IPS DF 4.7 (cell line): ENCODE data around the gene DDX19B.
A peak's percentile ranks its signal among the peaks of the same experiment; 100 is the strongest.
"Not testable (repeated sequence)": the region's sequence is repeated elsewhere in the genome, so short reads cannot be mapped to it uniquely, and the experiment has no call there.

Experiments used
- DNase-seq: peaks from one replicate; pipeline ENCODE4 v3.0.0-alpha.2; 2013; ENCODE audit warnings: low spot score; ENCODE audit errors: extremely low read depth

Gene DDX19B

GRCh38 chr16:70287304-70287971, 11.5 kb upstream of the DDX19B start:
- not testable (repeated sequence) for DNase-seq

- DNase-seq, result peak; percentile 98
These were observed 9.5 kb upstream of the DDX19B start, which contains the start of gene AARS1 for GRCh38 chr16:70289229-70290094. Gene AARS1, minus strand, starts transcription at chr16:70289506. Its CDS starts 6,743 bp downstream, at chr16:70282763.

DNA sequence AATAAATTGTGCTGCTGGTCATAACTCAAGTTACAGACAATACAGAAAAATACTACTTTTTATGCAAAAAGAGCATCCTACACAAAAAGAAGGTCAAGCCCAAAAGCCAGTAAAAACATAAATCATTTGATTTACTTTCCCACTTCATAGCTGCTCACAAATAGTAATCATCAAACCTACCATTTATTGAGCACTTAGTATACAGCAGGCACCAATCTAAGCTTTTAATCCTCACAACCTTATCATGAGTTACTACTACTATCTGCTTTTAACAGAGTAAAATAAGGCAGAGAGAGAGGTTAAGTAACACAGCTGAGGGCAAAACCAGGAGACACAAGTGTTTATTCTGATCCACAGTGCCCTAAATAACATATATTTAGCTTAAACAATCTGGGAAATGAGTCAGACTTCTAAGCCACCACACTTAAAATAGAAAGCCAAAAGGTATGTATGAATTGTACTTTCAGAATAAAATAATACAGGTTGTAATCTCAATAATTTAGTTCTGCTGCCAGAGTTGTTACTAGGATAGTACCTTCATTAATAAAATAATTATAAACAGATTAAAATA, 8.0 kb upstream of the DDX19B start:
- no peak for DNase-seq

DNA sequence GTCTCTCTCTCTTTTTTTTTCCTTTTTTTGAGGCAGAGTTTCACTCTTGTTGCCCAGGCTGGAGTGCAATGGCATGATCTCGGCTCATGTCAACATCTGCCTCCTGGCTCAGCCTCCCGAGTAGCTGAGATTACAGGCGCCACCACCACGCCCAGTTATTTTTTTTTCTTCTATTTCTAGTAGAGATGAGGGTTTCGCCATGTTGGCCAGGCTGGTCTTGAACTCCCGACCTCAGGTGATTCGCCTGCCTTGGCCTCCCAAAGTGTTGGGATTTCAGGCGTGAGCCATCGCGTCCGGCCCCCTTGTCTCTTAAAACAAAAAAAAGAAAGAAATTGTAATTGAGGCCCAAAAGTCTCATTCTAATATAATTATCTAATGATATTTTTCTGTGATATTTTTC, 6.8 kb upstream of the DDX19B start:
- DNase-seq, result not testable (repeated sequence)

DNA sequence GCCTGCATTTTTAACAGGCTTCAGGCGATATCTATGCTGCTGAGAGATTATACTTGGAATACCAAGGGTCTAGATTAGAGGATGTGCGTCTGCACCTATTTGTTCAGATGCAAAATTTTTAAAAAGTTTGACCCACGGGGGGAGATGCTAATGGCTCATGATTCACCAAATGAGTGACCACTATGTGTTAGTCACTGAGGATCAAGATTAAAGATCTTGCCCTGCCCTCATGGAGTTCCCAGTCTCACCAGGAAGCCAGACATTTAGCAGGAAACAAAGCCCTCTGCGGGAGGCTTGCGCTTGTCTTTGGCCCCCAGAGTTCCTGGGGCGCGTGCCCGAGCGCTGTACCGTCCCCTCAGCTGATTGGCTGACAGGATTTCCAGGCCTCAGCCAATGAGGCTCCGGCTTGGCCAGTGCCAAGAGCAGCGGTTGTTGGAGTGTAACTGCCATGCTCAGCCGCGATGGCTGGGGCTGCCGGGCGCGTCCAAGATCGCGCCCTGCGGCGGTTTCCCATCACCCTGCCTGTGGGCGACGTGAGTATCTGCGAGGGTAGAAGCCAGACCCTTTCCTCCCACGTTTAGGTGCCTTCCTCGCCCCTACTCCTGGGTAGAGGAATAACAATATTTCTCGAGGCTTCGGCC, 4.5 kb upstream of the DDX19B start:
- DNase-seq, result no peak

DNA sequence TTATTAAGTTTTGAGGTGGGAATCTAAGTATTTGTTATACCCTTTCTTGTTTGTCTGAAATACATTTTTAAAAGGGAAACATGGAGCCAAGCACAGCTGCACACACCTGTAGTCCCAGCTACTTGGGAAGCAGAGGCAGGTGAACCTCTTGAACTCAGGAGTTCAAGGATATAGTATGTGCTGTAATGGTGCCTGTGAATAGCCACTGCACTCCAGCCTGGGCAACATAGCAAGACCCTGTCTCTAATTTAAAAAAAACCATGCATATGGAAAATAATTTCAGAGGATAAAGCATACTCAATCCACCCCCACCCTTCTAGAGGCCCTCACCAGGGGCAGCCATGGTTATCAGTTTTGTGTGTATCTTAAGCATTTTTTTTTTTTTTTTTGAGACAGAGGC, 3.4 kb upstream of the DDX19B start:
- no peak for DNase-seq

GRCh38 chr16:70301121-70301520, 2.1 kb downstream of the DDX19B start:
- no peak for DNase-seq

- DNase-seq, result no peak
These were observed 3.8 kb downstream of the DDX19B start for GRCh38 chr16:70302745-70303144.

DNA sequence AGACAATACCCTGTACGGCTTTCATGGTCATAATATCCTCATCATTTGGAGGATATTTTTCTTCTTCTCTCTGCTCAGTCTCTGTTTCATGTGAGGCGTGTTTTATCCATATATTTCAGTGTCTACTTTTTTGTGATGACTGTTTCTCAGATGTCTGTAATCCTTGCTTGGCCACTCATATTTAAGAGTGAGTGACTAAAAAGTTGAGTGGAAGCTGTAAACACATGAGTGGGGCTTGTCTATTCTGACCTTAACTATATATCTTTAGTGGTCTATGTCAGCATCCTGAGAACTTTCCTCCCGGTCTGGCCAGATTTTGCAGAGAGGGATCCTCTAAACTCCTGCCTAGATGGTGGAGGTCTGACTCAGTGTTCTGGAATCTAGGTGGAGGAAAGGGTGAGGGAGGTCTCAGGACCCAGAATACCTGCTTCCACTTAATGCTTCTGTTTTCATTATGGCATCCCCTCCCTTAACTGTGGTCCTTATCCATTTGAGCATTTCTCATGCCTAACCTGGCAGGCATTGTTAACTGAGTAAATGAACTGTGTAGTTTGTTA, 6.0 kb downstream of the DDX19B start:
- no peak for DNase-seq

DNA sequence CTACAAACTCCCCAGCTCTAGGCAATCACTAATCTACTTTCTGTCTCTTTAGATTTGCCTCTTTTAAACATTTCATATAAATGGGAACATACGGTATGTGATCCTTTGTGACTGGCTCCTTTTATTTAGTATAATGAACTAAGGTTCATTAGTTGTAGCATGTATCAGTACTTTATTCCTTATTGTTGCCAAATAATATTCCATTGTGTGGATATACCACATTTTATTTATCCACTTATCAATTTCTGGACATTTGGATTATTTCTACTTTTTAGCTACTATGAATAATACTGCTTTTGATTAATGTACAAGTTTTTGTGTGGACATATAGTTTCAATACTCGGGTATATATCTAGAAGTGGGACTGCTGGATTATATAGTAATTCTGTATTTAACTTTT, 7.9 kb downstream of the DDX19B start:
- no peak for DNase-seq

- DNase-seq, result not testable (repeated sequence)
These were observed 8.7 kb downstream of the DDX19B start for GRCh38 chr16:70307726-70308125.

DNA sequence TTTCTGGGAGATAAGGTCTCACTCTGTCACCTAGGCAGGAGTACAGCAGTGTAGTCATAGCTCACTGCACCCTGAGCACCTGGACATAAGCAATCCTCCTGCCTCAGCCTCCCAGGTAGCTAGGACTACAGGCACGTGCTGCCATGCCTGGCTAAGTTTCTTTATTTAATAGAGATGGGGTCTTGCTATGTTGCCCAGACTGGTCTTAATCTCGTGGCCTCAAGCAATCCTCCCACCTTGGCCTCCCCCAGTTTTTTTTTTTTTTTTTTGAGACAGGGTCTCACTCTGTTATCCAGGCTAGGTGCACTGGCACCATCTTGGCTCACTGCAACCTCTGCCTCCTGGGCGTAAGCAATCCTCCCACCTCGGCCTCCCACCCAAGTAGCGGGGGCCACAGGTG, 21.1 kb downstream of the DDX19B start:
- no peak for DNase-seq

DNA sequence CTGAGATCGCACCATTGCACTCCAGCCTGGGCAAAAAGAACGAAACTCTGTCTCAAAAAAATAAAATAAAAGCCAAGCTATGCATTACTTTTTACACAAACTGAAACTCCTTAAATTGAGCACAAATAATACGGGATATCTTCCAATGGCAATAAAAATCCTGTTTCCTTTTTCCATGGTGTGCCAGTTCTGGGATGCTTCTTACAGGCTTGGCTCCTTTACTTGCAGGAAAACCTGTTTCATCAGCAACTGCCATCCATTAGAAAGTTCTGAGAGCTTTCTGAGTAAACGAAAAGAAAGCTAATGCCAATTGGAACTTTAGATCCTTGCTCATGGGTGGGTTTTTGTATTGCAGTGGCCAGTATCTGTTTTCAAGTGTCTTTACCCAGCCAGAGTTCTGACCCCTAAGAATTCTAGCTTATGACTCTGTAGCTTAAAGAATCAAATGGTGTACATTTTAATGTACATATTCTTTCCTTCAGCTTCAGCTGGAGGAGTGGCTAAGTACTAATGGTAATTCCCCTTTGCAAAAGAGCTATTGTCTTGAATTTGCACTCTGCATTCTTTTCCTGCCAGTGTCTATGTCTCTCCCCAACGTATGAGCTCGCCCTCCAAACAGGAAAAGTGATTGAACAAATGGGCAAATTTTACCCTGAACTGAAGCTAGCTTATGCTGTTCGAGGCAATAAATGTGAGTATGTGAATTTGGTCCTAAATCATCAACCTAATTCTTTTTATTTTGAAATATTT, 26.2 kb downstream of the DDX19B start:
- no peak for DNase-seq

- no peak for DNase-seq
These were observed 32.1 kb downstream of the DDX19B start for GRCh38 chr16:70331091-70331490.

GRCh38 chr16:70331588-70332358, 32.8 kb downstream of the DDX19B start:
- DNase-seq, result no peak

- DNase-seq, result not testable (repeated sequence)
These were observed 33.7 kb downstream of the DDX19B start for GRCh38 chr16:70332728-70333127.

- DNase-seq, result no peak
These were observed 38.8 kb downstream of the DDX19B start for GRCh38 chr16:70337814-70338213.

- DNase-seq, result no peak
These were observed 42.6 kb downstream of the DDX19B start for GRCh38 chr16:70341600-70341999.

DNA sequence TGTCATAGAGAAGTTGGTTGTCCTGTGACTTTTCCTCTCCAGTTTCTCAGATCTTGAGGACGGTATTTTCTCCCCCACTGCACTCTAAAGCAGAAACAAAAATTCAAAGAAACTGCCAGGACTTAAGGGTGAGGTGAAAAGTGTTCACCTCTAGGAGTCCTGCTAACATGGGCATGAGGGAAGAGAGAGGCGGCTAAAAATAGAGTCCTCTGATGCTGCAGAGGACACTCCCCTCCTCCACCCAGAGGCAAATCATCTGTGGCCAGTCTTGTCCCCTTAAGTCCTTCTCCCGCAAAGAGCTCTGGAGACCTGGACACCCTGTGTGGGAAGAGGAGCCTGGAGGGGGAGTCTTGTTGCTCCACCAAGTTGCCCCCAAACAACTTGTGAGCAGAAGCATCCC, 43.0 kb downstream of the DDX19B start:
- DNase-seq, result no peak

DNA sequence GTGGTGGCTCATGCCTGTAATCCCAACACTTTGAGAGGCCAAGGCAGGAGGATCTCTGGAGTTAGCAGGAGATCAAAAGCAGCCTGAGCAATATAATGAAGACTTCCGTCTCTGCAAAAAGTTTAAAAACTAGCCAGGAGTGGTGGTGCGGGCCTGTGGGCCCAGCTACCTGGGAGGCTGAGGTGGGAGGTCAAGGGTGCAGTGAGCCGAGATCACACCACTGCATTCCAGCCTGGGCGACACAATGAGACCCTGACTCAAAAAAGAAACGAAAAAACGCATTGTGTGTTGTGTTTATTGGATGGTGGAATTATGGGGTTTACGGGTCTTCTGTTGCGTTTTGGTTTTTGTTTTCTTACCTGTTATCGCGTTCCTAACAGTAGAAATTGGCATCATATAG, 46.9 kb downstream of the DDX19B start:
- DNase-seq, result no peak
